ENCODE results near the gene UNC5CL. TPM values are rescaled to one million over a fixed set of nuclear protein-coding genes. Genes with fewer than 3 reads are reported as not detected.

The UNC5CL gene, protein sequence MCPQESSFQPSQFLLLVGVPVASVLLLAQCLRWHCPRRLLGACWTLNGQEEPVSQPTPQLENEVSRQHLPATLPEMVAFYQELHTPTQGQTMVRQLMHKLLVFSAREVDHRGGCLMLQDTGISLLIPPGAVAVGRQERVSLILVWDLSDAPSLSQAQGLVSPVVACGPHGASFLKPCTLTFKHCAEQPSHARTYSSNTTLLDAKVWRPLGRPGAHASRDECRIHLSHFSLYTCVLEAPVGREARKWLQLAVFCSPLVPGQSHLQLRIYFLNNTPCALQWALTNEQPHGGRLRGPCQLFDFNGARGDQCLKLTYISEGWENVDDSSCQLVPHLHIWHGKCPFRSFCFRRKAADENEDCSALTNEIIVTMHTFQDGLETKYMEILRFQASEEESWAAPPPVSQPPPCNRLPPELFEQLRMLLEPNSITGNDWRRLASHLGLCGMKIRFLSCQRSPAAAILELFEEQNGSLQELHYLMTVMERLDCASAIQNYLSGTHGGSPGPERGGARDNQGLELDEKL
- 1 to 10 TPM; 4.3 to 7.3 (median 5.5) TPM for total RNA-seq
- total RNA-seq (2013), result 3.0 TPM
- total RNA-seq, result 0.47 to 11.7 (median 4.1) reads per million in 29 experiments

DNA sequence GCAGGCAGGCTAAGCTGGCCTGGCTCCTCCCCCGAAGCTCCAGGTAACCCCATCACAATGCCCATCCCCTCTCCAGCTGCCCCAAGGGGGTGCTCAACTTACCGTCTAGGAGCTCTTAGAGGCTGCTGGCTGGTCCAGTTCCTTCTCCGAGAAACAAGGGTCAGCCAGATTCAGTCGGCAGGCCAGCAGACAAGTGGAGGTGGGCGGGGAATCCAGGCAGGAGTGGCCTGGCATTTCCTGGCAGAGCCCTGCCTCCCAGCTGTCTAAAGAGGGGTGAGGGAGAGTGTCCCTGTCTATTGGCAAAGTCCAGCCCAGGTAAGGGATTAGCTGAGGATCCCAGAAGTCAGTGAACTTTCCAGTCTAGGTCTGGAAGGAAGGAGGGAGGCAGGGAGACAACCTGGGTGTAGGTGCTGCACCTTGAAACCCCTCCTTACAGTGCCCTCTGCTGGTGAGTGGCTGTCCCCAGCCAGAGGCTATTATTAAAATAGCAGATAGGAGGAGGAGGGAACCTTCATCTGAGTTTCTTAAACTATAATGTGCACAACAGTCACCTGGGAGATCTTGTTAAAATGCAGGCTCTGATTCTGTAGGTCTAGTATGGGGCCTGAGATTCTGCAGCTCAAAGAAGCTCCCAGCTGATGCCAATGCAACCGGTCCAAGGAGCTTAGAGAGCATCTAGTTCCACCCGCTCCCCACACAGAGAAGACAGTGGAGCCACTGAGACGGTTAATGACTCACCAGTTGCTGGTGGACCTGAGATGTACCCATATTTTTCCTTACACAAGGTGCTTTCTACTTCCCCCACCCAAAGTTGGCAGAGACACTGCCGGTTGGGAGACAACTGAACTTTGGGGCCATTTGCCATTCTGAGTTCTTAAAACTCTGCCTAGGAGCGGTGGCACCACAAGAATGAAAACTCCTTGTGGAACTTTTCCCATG lies at the start of gene UNC5CL:
Gene UNC5CL, minus strand, starts transcription at position 162 of the 939 bp plus-strand sequence. CDS start 4,147 bp downstream, outside the sequence.
- CTCF ChIA-PET, result interaction anchor here (0.6 to 2.0 kb wide), 3 partner anchors 11 to 1174 kb away, joined by 3 to 7 read pairs (median 3); no protein-coding TSS in a partner anchor
- POLR2A ChIA-PET, result no interaction called here
- no peaks in the 10 kb centered on the region for H3K27me3 ChIP-seq (replicated peaks in 1 of 2; ENCODE audit: control insufficient read depth in 2 of 2, extremely low read depth in 1 of 2, insufficient read depth in 2 of 2, low read length in 1 of 2)

DNA sequence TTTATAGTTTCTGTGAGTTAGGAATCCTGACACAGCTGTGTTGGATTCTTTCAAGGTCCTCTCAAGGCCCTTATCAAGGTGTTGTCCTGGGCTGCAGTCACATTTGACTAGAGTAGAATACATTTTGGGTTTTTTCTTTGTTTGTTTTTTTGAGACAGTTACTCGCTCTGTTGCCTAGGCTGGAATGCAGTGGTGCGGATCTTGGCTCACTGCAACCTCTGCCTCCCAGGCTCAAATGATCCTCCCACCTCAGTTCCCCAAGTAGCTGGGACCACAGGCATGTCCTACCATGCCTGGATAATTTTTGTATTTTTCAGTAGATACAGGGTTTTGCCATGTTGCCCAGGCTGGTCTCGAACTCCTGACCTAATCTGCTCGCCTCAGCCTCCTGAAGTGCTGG lies 49.4 kb upstream of the UNC5CL start:
- H3K27me3 Mint-ChIP-seq, result no peaks in the 10 kb centered on the region
- no peaks in the 10 kb centered on the region for H3K9me3 Mint-ChIP-seq
- Histone ChIP-seq H3K4me1 (ENCODE audit: control insufficient read depth in 1 of 2, extremely low read depth in 1 of 2, insufficient read depth in 2 of 2, low read length in 2 of 2) (no peaks in the 10 kb centered on the region), H3K9me3 (no peaks in the 10 kb centered on the region), H3K4me3 (ENCODE audit: control insufficient read depth in 1 of 2, extremely low read depth in 1 of 2, low read length in 1 of 2) (no peak overlapping the region), H3K36me3 (ENCODE audit: control insufficient read depth in 2 of 2, extremely low read depth in 1 of 2, insufficient read depth in 1 of 2, low read length in 1 of 2) (peaks cover 8 to 87% of the 10 kb centered on the region in 2 donors), H3K27me3 (replicated peaks in 1 of 2; ENCODE audit: control insufficient read depth in 2 of 2, extremely low read depth in 1 of 2, insufficient read depth in 2 of 2, low read length in 1 of 2) (no peaks in the 10 kb centered on the region), H3K27ac (ENCODE audit: low read length) (no peak overlapping the region)
- CTCF ChIA-PET, result interaction anchor here in 1 of 2 donors (0.6 kb wide), 1 partner anchor 689 kb away, joined by 4 read pairs; no protein-coding TSS in a partner anchor
- ATAC-seq (replicated peaks in 1 of 4) (no peak), DNase-seq (no peak)
- no peak overlapping the region for H3K4me3 Mint-ChIP-seq
- peaks cover 10 to 13% (median 12%) of the 10 kb centered on the region in 3 donors for H3K4me1 Mint-ChIP-seq
- peaks cover 61% of the 10 kb centered on the region for H3K36me3 Mint-ChIP-seq
- no CpG with 5 or more reads among the region's 4 CpGs for WGBS (ENCODE audit: insufficient coverage)
- H3K27ac Mint-ChIP-seq, result no peak overlapping the region
- POLR2A ChIA-PET, result interaction anchor here in 1 of 2 donors (0.6 kb wide), 1 partner anchor 19 kb away, joined by 3 read pairs; no protein-coding TSS in a partner anchor

More for the DNA sequence above, at the start of gene UNC5CL:
- H3K4me3 ChIP-seq (ENCODE audit: control insufficient read depth in 1 of 2, extremely low read depth in 1 of 2, low read length in 1 of 2), result no peak within 1 kb of the TSS
- no peaks in the 10 kb centered on the region for H3K4me1 ChIP-seq (ENCODE audit: control insufficient read depth in 1 of 2, extremely low read depth in 1 of 2, insufficient read depth in 2 of 2, low read length in 2 of 2)
- H3K4me3 Mint-ChIP-seq, result no peak within 1 kb of the TSS
- no peaks in the 10 kb centered on the region for H3K27me3 Mint-ChIP-seq
- H3K9me3 ChIP-seq, result no peaks in the 10 kb centered on the region
- H3K36me3 ChIP-seq (ENCODE audit: control insufficient read depth in 2 of 2, extremely low read depth in 1 of 2, insufficient read depth in 1 of 2, low read length in 1 of 2), result peaks cover 0 to 3% of the 10 kb centered on the region in 2 donors
- ATAC-seq (replicated peaks in 1 of 4) (peak; percentile 55 to 74 (median 65)), DNase-seq (peak in 30 of 35 experiments; percentile 12 to 68 (median 44))
- no peaks in the 10 kb centered on the region for H3K4me1 Mint-ChIP-seq
- H3K36me3 Mint-ChIP-seq, result peaks cover 11% of the 10 kb centered on the region
- H3K9me3 Mint-ChIP-seq, result no peaks in the 10 kb centered on the region
- 76% methylated on average over 9 of the region's 10 CpGs for WGBS (ENCODE audit: insufficient coverage)
- no peak within 1 kb of the TSS for H3K27ac ChIP-seq (ENCODE audit: low read length)
- H3K27ac Mint-ChIP-seq, result no peak within 1 kb of the TSS

DNA sequence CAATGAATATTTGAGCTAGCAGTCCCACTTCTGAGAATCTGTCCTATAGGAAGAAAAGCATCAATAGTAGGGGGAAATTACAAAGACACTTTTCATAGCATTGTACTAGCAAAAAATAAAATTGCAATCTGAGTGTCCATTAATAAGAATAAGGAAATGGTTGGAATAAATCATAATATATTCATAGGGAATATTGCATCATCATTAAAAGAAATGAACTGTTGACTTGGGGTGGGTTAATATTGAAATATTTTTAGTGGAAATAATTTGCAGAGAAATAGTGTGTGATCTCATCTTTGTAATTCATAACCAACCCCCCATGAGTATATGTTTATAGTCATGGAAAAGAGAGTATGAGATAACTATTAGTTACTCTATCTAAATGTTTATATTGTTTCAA lies 46.2 kb upstream of the UNC5CL start:
- Histone ChIP-seq H3K9me3 (no peaks in the 10 kb centered on the region), H3K4me3 (ENCODE audit: control insufficient read depth in 1 of 2, extremely low read depth in 1 of 2, low read length in 1 of 2) (no peak overlapping the region), H3K27me3 (replicated peaks in 1 of 2; ENCODE audit: control insufficient read depth in 2 of 2, extremely low read depth in 1 of 2, insufficient read depth in 2 of 2, low read length in 1 of 2) (no peaks in the 10 kb centered on the region), H3K36me3 (ENCODE audit: control insufficient read depth in 2 of 2, extremely low read depth in 1 of 2, insufficient read depth in 1 of 2, low read length in 1 of 2) (peaks cover 4 to 72% of the 10 kb centered on the region in 2 donors), H3K27ac (ENCODE audit: low read length) (no peak overlapping the region), H3K4me1 (ENCODE audit: control insufficient read depth in 1 of 2, extremely low read depth in 1 of 2, insufficient read depth in 2 of 2, low read length in 2 of 2) (peaks cover 7 to 12% of the 10 kb centered on the region in 2 experiments)
- H3K27ac Mint-ChIP-seq, result no peak overlapping the region
- H3K27me3 Mint-ChIP-seq, result no peaks in the 10 kb centered on the region
- peaks cover 58% of the 10 kb centered on the region for H3K36me3 Mint-ChIP-seq
- ChIA-PET CTCF (no interaction called here), POLR2A (no interaction called here)
- H3K9me3 Mint-ChIP-seq, result no peaks in the 10 kb centered on the region
- H3K4me1 Mint-ChIP-seq, result peaks cover 34 to 45% (median 42%) of the 10 kb centered on the region in 3 donors
- no peak overlapping the region for H3K4me3 Mint-ChIP-seq
- ATAC-seq (replicated peaks in 1 of 4) (no peak), DNase-seq (no peak)

DNA sequence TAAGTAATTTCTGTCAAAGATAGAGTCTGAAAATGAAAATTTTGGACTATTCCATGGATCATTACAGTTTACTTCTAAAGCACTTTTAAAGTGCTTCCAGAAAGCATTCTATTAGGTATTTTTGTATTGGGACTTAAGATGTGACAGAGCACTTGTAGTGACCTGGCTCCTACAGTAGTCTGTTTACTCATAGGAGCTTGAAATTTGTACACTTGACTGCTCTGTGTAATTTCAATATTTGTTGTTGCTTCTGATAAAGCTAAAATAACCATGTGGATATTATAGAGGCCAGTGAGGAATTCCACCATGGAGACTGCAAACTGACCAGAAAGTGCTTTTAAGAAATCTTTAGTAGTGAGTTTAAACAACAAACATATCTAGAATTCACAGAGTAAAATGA lies 44.1 kb upstream of the UNC5CL start:
- Histone ChIP-seq H3K4me3 (ENCODE audit: control insufficient read depth in 1 of 2, extremely low read depth in 1 of 2, low read length in 1 of 2) (no peak overlapping the region), H3K4me1 (ENCODE audit: control insufficient read depth in 1 of 2, extremely low read depth in 1 of 2, insufficient read depth in 2 of 2, low read length in 2 of 2) (peaks cover 12 to 25% of the 10 kb centered on the region in 2 experiments), H3K9me3 (no peaks in the 10 kb centered on the region), H3K27ac (ENCODE audit: low read length) (no peak overlapping the region), H3K36me3 (ENCODE audit: control insufficient read depth in 2 of 2, extremely low read depth in 1 of 2, insufficient read depth in 1 of 2, low read length in 1 of 2) (peaks cover 4 to 67% of the 10 kb centered on the region in 2 donors), H3K27me3 (replicated peaks in 1 of 2; ENCODE audit: control insufficient read depth in 2 of 2, extremely low read depth in 1 of 2, insufficient read depth in 2 of 2, low read length in 1 of 2) (no peaks in the 10 kb centered on the region)
- ChIA-PET POLR2A (no interaction called here), CTCF (no interaction called here)
- Mint-ChIP-seq H3K36me3 (peaks cover 56% of the 10 kb centered on the region), H3K27ac (no peak overlapping the region), H3K4me1 (peaks cover 55 to 59% (median 59%) of the 10 kb centered on the region in 3 donors), H3K9me3 (no peaks in the 10 kb centered on the region), H3K4me3 (peak overlapping the region in 1 of 3 donors; percentile 14), H3K27me3 (no peaks in the 10 kb centered on the region)
- ATAC-seq (replicated peaks in 1 of 4) (no peak), DNase-seq (no peak)

DNA sequence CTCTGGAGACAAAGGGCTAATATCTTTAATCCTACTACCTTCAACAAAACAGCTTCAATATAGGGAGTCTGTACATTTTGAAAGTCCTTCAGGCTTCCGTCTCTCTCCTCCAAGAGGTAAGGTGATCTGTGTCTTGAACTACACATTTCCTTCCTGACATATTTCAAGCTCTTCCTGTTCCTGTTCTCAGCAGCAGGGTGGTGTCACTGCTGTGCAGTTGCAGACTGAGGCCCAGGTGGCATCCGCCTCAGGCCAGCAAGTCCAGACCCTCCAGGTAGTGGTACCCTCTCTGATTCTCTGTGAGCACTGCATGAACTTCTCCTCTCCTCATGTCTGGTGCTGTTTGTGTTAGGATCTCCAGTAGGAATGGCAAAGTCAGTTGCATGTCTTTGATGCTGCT lies 41.6 kb upstream of the UNC5CL start:
- Mint-ChIP-seq H3K4me1 (peaks cover 68 to 79% (median 76%) of the 10 kb centered on the region in 3 donors), H3K27ac (peak overlapping the region; percentile 91 to 93), H3K27me3 (no peaks in the 10 kb centered on the region), H3K9me3 (no peaks in the 10 kb centered on the region), H3K4me3 (peak overlapping the region; percentile 46 to 67 (median 64)), H3K36me3 (peaks cover 44% of the 10 kb centered on the region)
- Histone ChIP-seq H3K9me3 (no peaks in the 10 kb centered on the region), H3K4me1 (ENCODE audit: control insufficient read depth in 1 of 2, extremely low read depth in 1 of 2, insufficient read depth in 2 of 2, low read length in 2 of 2) (peaks cover 16 to 31% of the 10 kb centered on the region in 2 experiments), H3K36me3 (ENCODE audit: control insufficient read depth in 2 of 2, extremely low read depth in 1 of 2, insufficient read depth in 1 of 2, low read length in 1 of 2) (peaks cover 4 to 47% of the 10 kb centered on the region in 2 donors), H3K27ac (ENCODE audit: low read length) (peak overlapping the region; percentile 80), H3K27me3 (replicated peaks in 1 of 2; ENCODE audit: control insufficient read depth in 2 of 2, extremely low read depth in 1 of 2, insufficient read depth in 2 of 2, low read length in 1 of 2) (no peaks in the 10 kb centered on the region), H3K4me3 (ENCODE audit: control insufficient read depth in 1 of 2, extremely low read depth in 1 of 2, low read length in 1 of 2) (peak overlapping the region; percentile 33 to 54)
- ChIA-PET POLR2A (interaction anchor here (0.6 to 1.5 kb wide), 2 partner anchors 9 to 53 kb away, joined by 3 read pairs; no protein-coding TSS in a partner anchor), CTCF (no interaction called here)
- DNase-seq, result peak in 13 of 35 experiments; percentile 6 to 56 (median 14)
- peak; percentile 79 to 97 (median 92) for ATAC-seq (replicated peaks in 1 of 4)
- no CpG with 5 or more reads among the region's 2 CpGs for WGBS (ENCODE audit: insufficient coverage)

DNA sequence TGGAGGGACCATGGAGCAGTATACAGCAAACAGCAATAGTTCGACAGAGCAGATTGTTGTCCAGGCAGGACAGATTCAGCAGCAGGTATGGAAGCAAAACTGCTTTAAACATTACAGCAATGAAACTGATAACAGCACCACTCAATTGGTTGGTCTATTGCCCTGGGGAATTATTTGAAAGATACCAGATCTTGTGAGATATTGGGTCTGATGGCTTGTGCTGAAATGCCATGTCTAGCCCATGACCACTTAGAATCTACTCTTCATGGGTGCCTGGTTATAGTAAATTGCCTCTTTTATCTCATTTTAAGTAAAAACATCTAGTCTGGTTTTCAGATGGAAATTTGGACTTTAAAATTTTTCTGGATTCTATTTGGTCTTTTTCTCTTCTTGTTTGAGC lies 40.1 kb upstream of the UNC5CL start:
- H3K4me1 Mint-ChIP-seq, result peaks cover 80 to 88% (median 87%) of the 10 kb centered on the region in 3 donors
- POLR2A ChIA-PET, result no interaction called here

More for the DNA sequence above, 40.1 kb upstream of the UNC5CL start:
- peaks cover 24 to 44% of the 10 kb centered on the region in 2 experiments for H3K4me1 ChIP-seq (ENCODE audit: control insufficient read depth in 1 of 2, extremely low read depth in 1 of 2, insufficient read depth in 2 of 2, low read length in 2 of 2)
- Mint-ChIP-seq H3K9me3 (no peaks in the 10 kb centered on the region), H3K4me3 (no peak overlapping the region), H3K27me3 (no peaks in the 10 kb centered on the region), H3K36me3 (peaks cover 35% of the 10 kb centered on the region), H3K27ac (peak overlapping the region; percentile 91 to 93)
- no peak overlapping the region for H3K4me3 ChIP-seq (ENCODE audit: control insufficient read depth in 1 of 2, extremely low read depth in 1 of 2, low read length in 1 of 2)
- 100% methylated on average over 1 of the region's 1 CpG for WGBS (ENCODE audit: insufficient coverage)
- no peaks in the 10 kb centered on the region for H3K27me3 ChIP-seq (replicated peaks in 1 of 2; ENCODE audit: control insufficient read depth in 2 of 2, extremely low read depth in 1 of 2, insufficient read depth in 2 of 2, low read length in 1 of 2)
- H3K27ac ChIP-seq (ENCODE audit: low read length), result peak overlapping the region; percentile 32
- no peak for ATAC-seq (replicated peaks in 1 of 4)
- CTCF ChIA-PET, result no interaction called here
- H3K36me3 ChIP-seq (ENCODE audit: control insufficient read depth in 2 of 2, extremely low read depth in 1 of 2, insufficient read depth in 1 of 2, low read length in 1 of 2), result peaks cover 0 to 34% of the 10 kb centered on the region in 2 donors
- H3K9me3 ChIP-seq, result no peaks in the 10 kb centered on the region
- no peak for DNase-seq
